Fibroblast of lung (primary cell): ENCODE data around the gene NDST1.

ENCODE experiments used
- EZH2 ChIP-seq: IDR thresholded peaks from 2 replicates; pipeline ENCODE4 v1.5.1; 2012; ENCODE audit warnings: low read length, control low read depth, mild to moderate bottlenecking; ENCODE audit errors: missing control alignments
- TF ChIP-seq, protein P1 (sequence below), 2 donors: IDR thresholded peaks in 1 of 2; conservative IDR thresholded peaks in 1 of 2; 1 replicate in 1 of 2; 2 replicates in 1 of 2; pipeline ENCODE4 v1.5.1; 2011 to 2012; ENCODE audit warnings: low read length in 2 of 2, control low read depth in 1 of 2, inconsistent platforms in 1 of 2, low read depth in 1 of 2, mild to moderate bottlenecking in 1 of 2

DNA sequence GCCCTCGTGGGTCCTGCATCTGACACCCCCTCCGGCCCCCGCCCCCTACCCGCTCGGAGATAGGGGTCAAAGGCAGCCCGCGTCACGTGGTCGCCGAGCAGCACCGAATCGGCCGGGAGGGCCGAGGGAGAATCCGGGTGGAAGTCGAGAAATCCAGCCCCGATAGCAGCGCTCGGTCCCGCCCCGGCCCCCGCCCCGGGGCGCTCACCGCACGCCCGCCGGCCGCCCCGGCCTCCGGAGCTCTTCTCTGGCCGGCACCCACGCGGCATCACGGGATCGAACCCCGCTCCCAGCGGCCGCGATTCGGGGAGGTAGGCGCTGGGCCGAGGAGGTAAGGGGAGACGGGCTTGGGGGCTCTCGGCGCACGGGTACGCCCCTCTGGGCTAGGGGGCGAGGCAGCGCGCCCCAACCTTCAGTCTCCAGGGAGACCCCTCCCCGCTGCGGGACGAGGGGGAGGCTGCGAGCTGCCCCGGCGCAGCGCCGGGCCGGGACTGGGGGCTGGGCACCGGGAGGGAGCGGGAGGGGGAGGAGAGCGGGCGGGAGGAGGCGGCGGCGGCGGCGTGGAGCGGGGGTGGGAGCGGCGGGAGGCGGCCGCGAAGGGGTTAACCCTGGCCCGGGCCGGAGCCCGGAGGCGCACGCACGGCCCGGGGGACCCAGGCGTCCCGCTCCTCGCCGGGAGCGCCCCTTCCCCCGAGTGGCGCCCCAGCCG is 22.1 kb upstream of the NDST1 start:
- TF ChIP-seq, protein P1, sequence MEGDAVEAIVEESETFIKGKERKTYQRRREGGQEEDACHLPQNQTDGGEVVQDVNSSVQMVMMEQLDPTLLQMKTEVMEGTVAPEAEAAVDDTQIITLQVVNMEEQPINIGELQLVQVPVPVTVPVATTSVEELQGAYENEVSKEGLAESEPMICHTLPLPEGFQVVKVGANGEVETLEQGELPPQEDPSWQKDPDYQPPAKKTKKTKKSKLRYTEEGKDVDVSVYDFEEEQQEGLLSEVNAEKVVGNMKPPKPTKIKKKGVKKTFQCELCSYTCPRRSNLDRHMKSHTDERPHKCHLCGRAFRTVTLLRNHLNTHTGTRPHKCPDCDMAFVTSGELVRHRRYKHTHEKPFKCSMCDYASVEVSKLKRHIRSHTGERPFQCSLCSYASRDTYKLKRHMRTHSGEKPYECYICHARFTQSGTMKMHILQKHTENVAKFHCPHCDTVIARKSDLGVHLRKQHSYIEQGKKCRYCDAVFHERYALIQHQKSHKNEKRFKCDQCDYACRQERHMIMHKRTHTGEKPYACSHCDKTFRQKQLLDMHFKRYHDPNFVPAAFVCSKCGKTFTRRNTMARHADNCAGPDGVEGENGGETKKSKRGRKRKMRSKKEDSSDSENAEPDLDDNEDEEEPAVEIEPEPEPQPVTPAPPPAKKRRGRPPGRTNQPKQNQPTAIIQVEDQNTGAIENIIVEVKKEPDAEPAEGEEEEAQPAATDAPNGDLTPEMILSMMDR (conservative IDR thresholded peaks at IDR 0.05 in 1 of 2, IDR thresholded peaks at IDR 0.05 in 1 of 2; ENCODE audit: low read depth in 1 of 2, low read length in 2 of 2) = no peak
- no peak for TF ChIP-seq EZH2
